ENCODE measurements around the gene ITGA1.

Gene ITGA1

DNA sequence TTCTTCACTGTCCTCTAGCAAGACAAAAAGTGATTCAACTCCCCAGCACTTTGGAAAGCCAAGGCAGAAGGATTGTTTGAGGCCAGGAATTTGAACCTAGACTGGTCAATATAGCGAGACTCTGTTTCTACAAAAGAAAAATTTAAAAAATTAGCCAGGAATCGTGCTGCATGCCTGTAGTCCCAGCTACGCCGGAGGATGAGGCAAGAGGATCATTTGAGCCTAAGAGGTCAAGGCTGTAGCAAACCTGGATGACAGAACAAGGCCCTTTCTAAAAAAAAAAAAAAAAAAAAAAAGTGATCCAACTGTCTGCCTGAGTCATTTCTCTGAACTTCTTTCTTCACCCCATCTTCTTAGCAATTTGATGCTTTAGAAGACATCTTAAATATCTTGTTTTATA, 213.8 kb downstream of the ITGA1 start:
- H3K4me1 ChIP-seq = peaks cover 7% of the 10 kb centered on the region
- TF ChIP-seq CTCF (IDR thresholded peaks at IDR 0.05) = no peak
- H3K79me2 ChIP-seq = peaks cover 5% of the 10 kb centered on the region
- no peaks in the 10 kb centered on the region for H3K9me3 ChIP-seq (ENCODE audit: control insufficient read depth, low read length)
- H3K9ac ChIP-seq = no peak overlapping the region
- no peaks in the 10 kb centered on the region for H3K27me3 ChIP-seq (ENCODE audit: control insufficient read depth, insufficient read depth, low read length)
- peaks cover 2% of the 10 kb centered on the region for H3K36me3 ChIP-seq (ENCODE audit: control insufficient read depth, insufficient read depth, low read length)
- no peak overlapping the region for H3K4me2 ChIP-seq (ENCODE audit: low read length)
- H3K27ac ChIP-seq = no peak overlapping the region
- no peak overlapping the region for H2AFZ ChIP-seq
- no peak overlapping the region for H3K4me3 ChIP-seq (ENCODE audit: low read depth, low read length)

- Histone ChIP-seq H2AFZ (no peak overlapping the region), H3K36me3 (ENCODE audit: control insufficient read depth, insufficient read depth, low read length) (no peaks in the 10 kb centered on the region), H3K79me2 (peaks cover 5% of the 10 kb centered on the region), H3K27ac (no peak overlapping the region), H3K9ac (no peak overlapping the region), H3K27me3 (ENCODE audit: control insufficient read depth, insufficient read depth, low read length) (no peaks in the 10 kb centered on the region), H3K9me3 (ENCODE audit: control insufficient read depth, low read length) (no peaks in the 10 kb centered on the region), H3K4me2 (ENCODE audit: low read length) (no peak overlapping the region), H3K4me3 (ENCODE audit: low read depth, low read length) (no peak overlapping the region), H3K4me1 (no peaks in the 10 kb centered on the region)
- TF ChIP-seq CTCF (IDR thresholded peaks at IDR 0.05) = no peak
These were observed 214.8 kb downstream of the ITGA1 start for GRCh38 chr5:53002491-53002890.

- Histone ChIP-seq H3K27ac (no peak overlapping the region), H2AFZ (no peak overlapping the region), H3K4me3 (ENCODE audit: low read depth, low read length) (no peak overlapping the region), H3K9me3 (ENCODE audit: control insufficient read depth, low read length) (no peaks in the 10 kb centered on the region), H3K4me1 (no peaks in the 10 kb centered on the region), H3K4me2 (ENCODE audit: low read length) (no peak overlapping the region), H3K79me2 (peaks cover 5% of the 10 kb centered on the region), H3K36me3 (ENCODE audit: control insufficient read depth, insufficient read depth, low read length) (no peaks in the 10 kb centered on the region), H3K9ac (no peak overlapping the region), H3K27me3 (ENCODE audit: control insufficient read depth, insufficient read depth, low read length) (no peaks in the 10 kb centered on the region)
- TF ChIP-seq CTCF (IDR thresholded peaks at IDR 0.05) = no peak
These were observed 215.4 kb downstream of the ITGA1 start for GRCh38 chr5:53003144-53003543.

DNA sequence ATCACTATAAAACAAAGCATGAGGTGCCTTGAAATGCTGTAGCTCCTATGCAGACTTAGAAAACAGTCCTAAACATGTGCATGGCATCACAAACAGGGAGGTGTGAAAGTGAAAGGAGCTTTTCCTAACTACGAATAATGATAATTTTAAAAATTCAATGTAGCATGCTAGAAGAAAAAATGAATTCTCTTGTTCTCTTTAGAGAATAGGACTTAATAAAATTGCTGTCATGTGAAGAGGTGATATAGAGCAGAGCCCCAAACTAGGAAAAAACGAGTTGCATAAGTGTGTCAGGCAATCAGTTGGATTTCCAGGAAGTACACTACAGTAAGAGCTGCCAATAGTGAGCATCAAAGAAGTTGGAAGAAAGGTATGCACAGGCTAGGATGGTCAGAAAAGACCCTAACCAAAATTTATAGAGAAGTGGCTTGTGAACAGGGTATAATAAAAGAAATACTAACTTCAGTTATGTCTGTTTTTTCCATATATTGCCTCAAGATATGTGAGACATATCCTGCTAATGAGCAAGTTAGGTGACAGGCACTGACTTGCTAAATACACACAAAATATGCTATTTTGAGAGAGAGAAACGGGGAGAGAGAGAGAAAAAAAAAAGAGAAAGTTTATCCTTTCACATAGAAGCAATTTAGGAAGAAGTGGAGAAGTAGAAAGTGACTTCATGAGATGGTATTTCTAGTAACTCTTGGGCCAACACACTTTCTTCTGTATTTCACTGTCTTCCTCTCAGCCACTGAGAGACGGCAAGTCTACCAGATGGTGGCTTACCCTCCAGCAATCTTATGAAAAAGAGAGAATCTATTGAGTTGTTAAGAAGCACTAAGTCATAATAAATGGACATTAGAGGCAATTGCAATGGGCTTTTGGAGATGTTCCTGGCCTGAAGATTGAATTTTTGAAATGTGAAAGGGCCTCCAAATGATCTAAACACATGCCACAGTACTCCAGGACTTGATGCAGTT, 219.5 kb downstream of the ITGA1 start:
- Histone ChIP-seq H3K4me2 (ENCODE audit: low read length) (no peak overlapping the region), H3K79me2 (peaks cover 7% of the 10 kb centered on the region), H2AFZ (no peak overlapping the region), H3K27me3 (ENCODE audit: control insufficient read depth, insufficient read depth, low read length) (no peaks in the 10 kb centered on the region), H3K9me3 (ENCODE audit: control insufficient read depth, low read length) (no peaks in the 10 kb centered on the region), H3K4me3 (ENCODE audit: low read depth, low read length) (no peak overlapping the region), H3K27ac (no peak overlapping the region), H3K4me1 (no peaks in the 10 kb centered on the region), H3K36me3 (ENCODE audit: control insufficient read depth, insufficient read depth, low read length) (no peaks in the 10 kb centered on the region), H3K9ac (no peak overlapping the region)
- no peak for TF ChIP-seq CTCF (IDR thresholded peaks at IDR 0.05)

- Histone ChIP-seq H3K27ac (no peak overlapping the region), H2AFZ (no peak overlapping the region), H3K9ac (no peak overlapping the region), H3K36me3 (ENCODE audit: control insufficient read depth, insufficient read depth, low read length) (no peaks in the 10 kb centered on the region), H3K9me3 (ENCODE audit: control insufficient read depth, low read length) (no peaks in the 10 kb centered on the region), H3K79me2 (peaks cover 2% of the 10 kb centered on the region), H3K4me3 (ENCODE audit: low read depth, low read length) (no peak overlapping the region), H3K27me3 (ENCODE audit: control insufficient read depth, insufficient read depth, low read length) (no peaks in the 10 kb centered on the region), H3K4me2 (ENCODE audit: low read length) (no peak overlapping the region), H3K4me1 (no peaks in the 10 kb centered on the region)
- no peak for TF ChIP-seq CTCF (IDR thresholded peaks at IDR 0.05)
These were observed 221.0 kb downstream of the ITGA1 start for GRCh38 chr5:53008751-53009150.
